DOHH2 (cell line): ENCODE results near the gene ATXN2.

ENCODE experiments used
- EZH2phosphoT487 ChIP-seq: fragments of 200-600 bp; sonication (generic); IDR thresholded peaks from 2 replicates; pipeline ENCODE4 v1.6.1; 2017; ENCODE audit warnings: borderline replicate concordance, mild to moderate bottlenecking, antibody characterized with exemption, low read length, moderate library complexity, mixed read lengths
- TF ChIP-seq, protein P1 (sequence below): fragments of 200-600 bp; sonication (generic); IDR thresholded peaks from one replicate; pipeline ENCODE4 v1.5.1; 2014; ENCODE audit warnings: antibody characterized with exemption, mild to moderate bottlenecking, low read depth, low read length; ENCODE audit not compliant: poor library complexity, severe bottlenecking

GRCh38 chr12:111503116-111503515, 96.0 kb downstream of the ATXN2 start:
- TF ChIP-seq, protein P1, sequence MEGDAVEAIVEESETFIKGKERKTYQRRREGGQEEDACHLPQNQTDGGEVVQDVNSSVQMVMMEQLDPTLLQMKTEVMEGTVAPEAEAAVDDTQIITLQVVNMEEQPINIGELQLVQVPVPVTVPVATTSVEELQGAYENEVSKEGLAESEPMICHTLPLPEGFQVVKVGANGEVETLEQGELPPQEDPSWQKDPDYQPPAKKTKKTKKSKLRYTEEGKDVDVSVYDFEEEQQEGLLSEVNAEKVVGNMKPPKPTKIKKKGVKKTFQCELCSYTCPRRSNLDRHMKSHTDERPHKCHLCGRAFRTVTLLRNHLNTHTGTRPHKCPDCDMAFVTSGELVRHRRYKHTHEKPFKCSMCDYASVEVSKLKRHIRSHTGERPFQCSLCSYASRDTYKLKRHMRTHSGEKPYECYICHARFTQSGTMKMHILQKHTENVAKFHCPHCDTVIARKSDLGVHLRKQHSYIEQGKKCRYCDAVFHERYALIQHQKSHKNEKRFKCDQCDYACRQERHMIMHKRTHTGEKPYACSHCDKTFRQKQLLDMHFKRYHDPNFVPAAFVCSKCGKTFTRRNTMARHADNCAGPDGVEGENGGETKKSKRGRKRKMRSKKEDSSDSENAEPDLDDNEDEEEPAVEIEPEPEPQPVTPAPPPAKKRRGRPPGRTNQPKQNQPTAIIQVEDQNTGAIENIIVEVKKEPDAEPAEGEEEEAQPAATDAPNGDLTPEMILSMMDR: no peak
- no peak for TF ChIP-seq EZH2phosphoT487
